Nephron progenitor cell (in vitro differentiated cells): ENCODE data around the gene MRGPRX3.
A peak's percentile ranks its signal among the peaks of the same experiment; 100 is the strongest.

Experiments
- DNase-seq: peaks from one replicate; pipeline ENCODE4 v3.0.0; 2021
- H3K27ac Mint-ChIP-seq: 2 replicates; pipeline ENCODE4 v1.8.0; 2021; ENCODE audit warnings: mild to moderate bottlenecking, moderate library complexity, mixed read lengths
- H3K27me3 Mint-ChIP-seq: 2 replicates; pipeline ENCODE4 v1.8.0; 2021; ENCODE audit warnings: mild to moderate bottlenecking, low read depth, mixed read lengths; ENCODE audit not compliant: poor library complexity
- H3K36me3 Mint-ChIP-seq: 2 replicates; pipeline ENCODE4 v1.8.0; 2021; ENCODE audit warnings: low read depth, mixed read lengths
- H3K4me1 Mint-ChIP-seq: 2 replicates; pipeline ENCODE4 v1.8.0; 2021; ENCODE audit warnings: mixed read lengths
- H3K4me3 Mint-ChIP-seq: 2 replicates; pipeline ENCODE4 v1.8.0; 2021; ENCODE audit warnings: mild to moderate bottlenecking, moderate library complexity, mixed read lengths
- H3K9me3 Mint-ChIP-seq: 2 replicates; pipeline ENCODE4 v1.8.0; 2021; ENCODE audit warnings: mild to moderate bottlenecking, moderate library complexity, mixed read lengths
- CTCF ChIP-seq: fragments of 200-600 bp; sonication (generic); IDR thresholded peaks from 2 replicates; pipeline ENCODE4 v1.5.0; 2021; ENCODE audit warnings: antibody characterized with exemption

Gene MRGPRX3

GRCh38 chr11:18140145-18140544, 7.8 kb downstream of the MRGPRX3 start:
- no peak overlapping the region for H3K4me3 Mint-ChIP-seq
- H3K27ac Mint-ChIP-seq: no peak overlapping the region
- no peak for TF ChIP-seq CTCF
- DNase-seq: no peak
- H3K4me1 Mint-ChIP-seq: no peaks in the 10 kb centered on the region
- peaks cover 6% of the 10 kb centered on the region for H3K9me3 Mint-ChIP-seq
- H3K36me3 Mint-ChIP-seq: no peaks in the 10 kb centered on the region
- H3K27me3 Mint-ChIP-seq: peaks cover 28% of the 10 kb centered on the region

GRCh38 chr11:18144243-18144642, 11.9 kb downstream of the MRGPRX3 start:
- H3K36me3 Mint-ChIP-seq: no peaks in the 10 kb centered on the region
- peaks cover 38% of the 10 kb centered on the region for H3K27me3 Mint-ChIP-seq
- no peak for DNase-seq
- no peaks in the 10 kb centered on the region for H3K4me1 Mint-ChIP-seq
- H3K4me3 Mint-ChIP-seq: no peak overlapping the region
- no peak for TF ChIP-seq CTCF
- no peaks in the 10 kb centered on the region for H3K9me3 Mint-ChIP-seq
- no peak overlapping the region for H3K27ac Mint-ChIP-seq

- H3K27me3 Mint-ChIP-seq: peaks cover 37% of the 10 kb centered on the region
- no peaks in the 10 kb centered on the region for H3K36me3 Mint-ChIP-seq
- H3K4me3 Mint-ChIP-seq: no peak overlapping the region
- peak; percentile 22 for TF ChIP-seq CTCF
- H3K27ac Mint-ChIP-seq: no peak overlapping the region
- H3K9me3 Mint-ChIP-seq: no peaks in the 10 kb centered on the region
- DNase-seq: no peak
- H3K4me1 Mint-ChIP-seq: no peaks in the 10 kb centered on the region
Observed at GRCh38 chr11:18145025-18145424, 12.7 kb downstream of the MRGPRX3 start.

GRCh38 chr11:18145837-18146236, 13.5 kb downstream of the MRGPRX3 start:
- H3K27me3 Mint-ChIP-seq: peaks cover 34% of the 10 kb centered on the region
- no peaks in the 10 kb centered on the region for H3K9me3 Mint-ChIP-seq
- no peaks in the 10 kb centered on the region for H3K36me3 Mint-ChIP-seq
- no peak for TF ChIP-seq CTCF
- no peak for DNase-seq
- H3K4me1 Mint-ChIP-seq: no peaks in the 10 kb centered on the region
- H3K4me3 Mint-ChIP-seq: no peak overlapping the region
- no peak overlapping the region for H3K27ac Mint-ChIP-seq

GRCh38 chr11:18151581-18151980, 19.2 kb downstream of the MRGPRX3 start:
- TF ChIP-seq CTCF: no peak
- Mint-ChIP-seq H3K27ac (no peak overlapping the region), H3K27me3 (peaks cover 27% of the 10 kb centered on the region), H3K36me3 (no peaks in the 10 kb centered on the region), H3K9me3 (peaks cover 3% of the 10 kb centered on the region), H3K4me3 (no peak overlapping the region), H3K4me1 (no peaks in the 10 kb centered on the region)
- DNase-seq: no peak

- Mint-ChIP-seq H3K4me1 (no peaks in the 10 kb centered on the region), H3K36me3 (no peaks in the 10 kb centered on the region), H3K27me3 (peaks cover 25% of the 10 kb centered on the region), H3K9me3 (peaks cover 15% of the 10 kb centered on the region), H3K4me3 (no peak overlapping the region), H3K27ac (no peak overlapping the region)
- no peak for TF ChIP-seq CTCF
- no peak for DNase-seq
Observed at GRCh38 chr11:18168372-18168771, 36.0 kb downstream of the MRGPRX3 start.
